SU-DHL-6 (cell line): ENCODE data around the gene NASP.

Experiments used
- H2AFZ ChIP-seq: fragments of 200-600 bp; sonication (generic); 2 replicates; pipeline ENCODE4 v1.6.1; 2014; ENCODE audit warnings: low read depth, mild to moderate bottlenecking, moderate library complexity, mixed read lengths, antibody characterized with exemption, low read length; ENCODE audit not compliant: severe bottlenecking
- H3F3A ChIP-seq: fragments of 200-600 bp; shearing (Covaris generic); 2 replicates; pipeline ENCODE4 v1.6.0; 2016; ENCODE audit warnings: antibody characterized with exemption, mild to moderate bottlenecking; ENCODE audit not compliant: insufficient read depth
- H3K27ac ChIP-seq: fragments of 200-600 bp; sonication (generic); 2 replicates; pipeline ENCODE4 v1.5.1; 2016; ENCODE audit warnings: low read depth, mild to moderate bottlenecking, low read length, moderate library complexity, mixed read lengths
- H3K27me3 ChIP-seq: fragments of 200-600 bp; sonication (generic), shearing (Covaris generic); 2 replicates; pipeline ENCODE4 v1.6.0; 2014; ENCODE audit warnings: mild to moderate bottlenecking, low read length
- H3K36me3 ChIP-seq: fragments of 200-600 bp; sonication (generic); 2 replicates; pipeline ENCODE4 v1.6.1; 2014; ENCODE audit warnings: mild to moderate bottlenecking, low read length, mixed read lengths
- H3K4me2 ChIP-seq: fragments of 300-600, 200-600 bp; shearing (Covaris generic), sonication (generic); 2 replicates; pipeline ENCODE4 v1.6.0; 2014; ENCODE audit warnings: low read length, low read depth, mild to moderate bottlenecking; ENCODE audit not compliant: poor library complexity, severe bottlenecking
- H3K4me3 ChIP-seq: fragments of 200-600 bp; sonication (generic); 2 replicates; pipeline ENCODE4 v1.5.1; 2014; ENCODE audit warnings: antibody characterized with exemption, low read length, mild to moderate bottlenecking, mixed read lengths; ENCODE audit not compliant: insufficient read depth, poor library complexity, severe bottlenecking
- H3K79me2 ChIP-seq: fragments of 200-600 bp; sonication (generic); 2 replicates; pipeline ENCODE4 v1.6.1; 2014; ENCODE audit warnings: mild to moderate bottlenecking, low read length, moderate library complexity; ENCODE audit not compliant: insufficient read depth
- H3K9ac ChIP-seq: fragments of 200-600 bp; sonication (generic); 2 replicates; pipeline ENCODE4 v1.7.0; 2014; ENCODE audit warnings: mild to moderate bottlenecking, low read length
- H3K9me2 ChIP-seq: fragments of 200-600 bp; sonication (generic); replicated peaks from 2 replicates; pipeline ENCODE4 v1.6.1; 2014; ENCODE audit warnings: low read length; ENCODE audit not compliant: insufficient read depth
- H3K9me3 ChIP-seq: fragments of 200-600 bp; sonication (generic); 2 replicates; pipeline ENCODE4 v1.6.1; 2014; ENCODE audit warnings: low read length, mixed read lengths; ENCODE audit not compliant: insufficient read depth
- H4K20me1 ChIP-seq: fragments of 200-600 bp; sonication (generic); 2 replicates; pipeline ENCODE4 v1.6.1; 2014; ENCODE audit warnings: low read depth, mild to moderate bottlenecking, antibody characterized with exemption, low read length, moderate library complexity, mixed read lengths
- EZH2phosphoT487 ChIP-seq: fragments of 200-600 bp; sonication (generic), shearing (Covaris generic); conservative IDR thresholded peaks from 2 replicates; pipeline ENCODE4 v1.6.1; 2018; ENCODE audit warnings: mild to moderate bottlenecking, antibody characterized with exemption, low read length, moderate library complexity, mixed read lengths
- TF ChIP-seq, protein P1 (sequence below): fragments of 200-600 bp; sonication (generic); IDR thresholded peaks from one replicate; pipeline ENCODE4 v1.5.1; 2017; ENCODE audit warnings: antibody characterized with exemption, mild to moderate bottlenecking, low read length, moderate library complexity; ENCODE audit not compliant: insufficient read depth, poor library complexity, severe bottlenecking

Gene NASP

GRCh38 chr1:45544530-45544929, 39.3 kb upstream of the NASP start:
- no peak overlapping the region for H3K4me3 ChIP-seq
- no peak overlapping the region for H3K9ac ChIP-seq
- H3K9me2 ChIP-seq: no peaks in the 10 kb centered on the region
- peak overlapping the region; percentile 15 for H2AFZ ChIP-seq
- H3K4me2 ChIP-seq: peak overlapping the region; percentile 57
- peak overlapping the region; percentile 50; the same call in 1 of the 2 replicates for H3K27ac ChIP-seq
- no peaks in the 10 kb centered on the region for H3K36me3 ChIP-seq
- H3K9me3 ChIP-seq: no peaks in the 10 kb centered on the region
- H3K79me2 ChIP-seq: no peaks in the 10 kb centered on the region
- TF ChIP-seq EZH2phosphoT487: no peak
- TF ChIP-seq, protein P1, sequence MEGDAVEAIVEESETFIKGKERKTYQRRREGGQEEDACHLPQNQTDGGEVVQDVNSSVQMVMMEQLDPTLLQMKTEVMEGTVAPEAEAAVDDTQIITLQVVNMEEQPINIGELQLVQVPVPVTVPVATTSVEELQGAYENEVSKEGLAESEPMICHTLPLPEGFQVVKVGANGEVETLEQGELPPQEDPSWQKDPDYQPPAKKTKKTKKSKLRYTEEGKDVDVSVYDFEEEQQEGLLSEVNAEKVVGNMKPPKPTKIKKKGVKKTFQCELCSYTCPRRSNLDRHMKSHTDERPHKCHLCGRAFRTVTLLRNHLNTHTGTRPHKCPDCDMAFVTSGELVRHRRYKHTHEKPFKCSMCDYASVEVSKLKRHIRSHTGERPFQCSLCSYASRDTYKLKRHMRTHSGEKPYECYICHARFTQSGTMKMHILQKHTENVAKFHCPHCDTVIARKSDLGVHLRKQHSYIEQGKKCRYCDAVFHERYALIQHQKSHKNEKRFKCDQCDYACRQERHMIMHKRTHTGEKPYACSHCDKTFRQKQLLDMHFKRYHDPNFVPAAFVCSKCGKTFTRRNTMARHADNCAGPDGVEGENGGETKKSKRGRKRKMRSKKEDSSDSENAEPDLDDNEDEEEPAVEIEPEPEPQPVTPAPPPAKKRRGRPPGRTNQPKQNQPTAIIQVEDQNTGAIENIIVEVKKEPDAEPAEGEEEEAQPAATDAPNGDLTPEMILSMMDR: no peak
- H3K27me3 ChIP-seq: no peaks in the 10 kb centered on the region
- no peaks in the 10 kb centered on the region for H4K20me1 ChIP-seq
- no peaks in the 10 kb centered on the region for H3F3A ChIP-seq

- no peaks in the 10 kb centered on the region for H3F3A ChIP-seq
- no peaks in the 10 kb centered on the region for H3K79me2 ChIP-seq
- H3K4me2 ChIP-seq: no peak overlapping the region
- H3K9me2 ChIP-seq: no peaks in the 10 kb centered on the region
- peak overlapping the region; percentile 7; the same call in 1 of the 2 replicates for H3K27ac ChIP-seq
- no peaks in the 10 kb centered on the region for H3K36me3 ChIP-seq
- peak overlapping the region; percentile 15 for H2AFZ ChIP-seq
- H3K27me3 ChIP-seq: no peaks in the 10 kb centered on the region
- no peak for TF ChIP-seq EZH2phosphoT487
- TF ChIP-seq, protein P1: no peak
- no peaks in the 10 kb centered on the region for H4K20me1 ChIP-seq
- no peaks in the 10 kb centered on the region for H3K9me3 ChIP-seq
- no peak overlapping the region for H3K4me3 ChIP-seq
- no peak overlapping the region for H3K9ac ChIP-seq
These were observed 38.8 kb upstream of the NASP start for GRCh38 chr1:45545019-45545493.

DNA sequence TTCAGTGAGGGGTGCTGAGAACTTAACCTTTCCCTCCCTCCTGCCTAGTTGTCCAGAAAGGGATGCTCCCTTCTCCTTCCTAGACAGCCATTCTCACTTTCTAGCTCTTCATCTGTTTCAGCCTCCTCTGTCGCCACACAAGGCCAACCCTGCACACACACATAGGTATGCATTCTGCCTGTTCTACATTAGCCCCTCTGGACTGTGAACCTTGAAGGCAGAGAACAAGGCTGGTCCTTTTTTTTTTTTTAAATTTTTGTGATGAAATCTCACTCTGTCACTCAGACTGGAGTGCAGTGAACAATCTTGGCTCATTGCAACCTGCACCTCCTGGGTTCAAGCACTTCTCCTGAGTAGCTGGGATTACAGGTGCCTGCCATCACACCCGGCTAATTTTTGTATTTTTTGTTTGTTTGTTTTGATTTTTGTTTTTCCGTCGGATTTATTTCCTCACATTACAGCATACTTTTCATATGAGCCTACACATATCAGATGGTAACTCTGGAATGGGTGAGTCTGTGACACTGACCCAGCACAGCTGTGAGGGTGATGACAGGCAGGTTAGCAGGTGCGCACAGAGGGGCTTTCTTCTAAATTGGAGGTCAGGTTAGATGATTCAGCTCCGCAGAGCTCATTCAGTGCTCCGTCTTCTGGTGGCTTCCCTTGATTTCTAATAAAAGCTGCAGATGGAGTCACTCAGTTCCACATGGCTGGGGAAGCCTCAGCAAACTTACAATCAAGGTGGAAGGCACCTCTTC, 38.1 kb upstream of the NASP start:
- TF ChIP-seq, protein P1: no peak
- TF ChIP-seq EZH2phosphoT487: no peak
- Histone ChIP-seq H3K79me2 (peaks cover under 1% of the 10 kb centered on the region; the same call in 1 of the 2 replicates), H3F3A (no peaks in the 10 kb centered on the region), H3K9me2 (no peaks in the 10 kb centered on the region), H3K36me3 (no peaks in the 10 kb centered on the region), H2AFZ (peak overlapping the region; percentile 15), H3K4me2 (no peak overlapping the region), H3K9me3 (no peaks in the 10 kb centered on the region), H3K27ac (no peak overlapping the region), H3K9ac (no peak overlapping the region), H4K20me1 (no peaks in the 10 kb centered on the region), H3K4me3 (no peak overlapping the region), H3K27me3 (no peaks in the 10 kb centered on the region)
